KMS-11 (cell line): ENCODE measurements around the gene PTBP1.

Source experiments
- H2AFZ ChIP-seq: fragments of 200-600 bp; sonication (generic); 2 replicates; pipeline ENCODE4 v1.6.1; 2016; ENCODE audit warnings: antibody characterized with exemption, mixed run types, low read depth
- H3K27ac ChIP-seq: fragments of 200-600 bp; sonication (generic); 2 replicates; pipeline ENCODE4 v1.6.1; 2016; ENCODE audit warnings: mild to moderate bottlenecking, mixed run types
- H3K27me3 ChIP-seq: fragments of 200-600 bp; sonication (generic); 2 replicates; pipeline ENCODE4 v1.6.1; 2017; ENCODE audit warnings: mild to moderate bottlenecking, low read depth, mixed run types, moderate library complexity; ENCODE audit not compliant: insufficient read depth
- H3K36me3 ChIP-seq: fragments of 200-600 bp; sonication (generic); 2 replicates; pipeline ENCODE4 v1.6.1; 2017; ENCODE audit warnings: mild to moderate bottlenecking, mixed run types; ENCODE audit not compliant: insufficient read depth
- H3K4me1 ChIP-seq: fragments of 200-600 bp; sonication (generic); 2 replicates; pipeline ENCODE4 v1.6.1; 2016; ENCODE audit warnings: mild to moderate bottlenecking, low read depth, mixed run types; ENCODE audit not compliant: poor library complexity, severe bottlenecking
- H3K4me2 ChIP-seq: fragments of 200-600 bp; sonication (generic); 2 replicates; pipeline ENCODE4 v1.7.0; 2016; ENCODE audit warnings: mild to moderate bottlenecking, mixed run types
- H3K4me3 ChIP-seq: fragments of 200-600 bp; sonication (generic); IDR thresholded peaks from 2 replicates; pipeline ENCODE4 v1.6.1; 2017; ENCODE audit warnings: low read depth, low read length, mixed read lengths; ENCODE audit not compliant: insufficient read depth
- H3K79me2 ChIP-seq: fragments of 200-600 bp; sonication (generic); 2 replicates; pipeline ENCODE4 v1.6.1; 2016; ENCODE audit warnings: low read depth, mixed run types; ENCODE audit not compliant: insufficient read depth
- H3K9ac ChIP-seq: fragments of 200-600 bp; sonication (generic); 2 replicates; pipeline ENCODE4 v1.6.1; 2016; ENCODE audit warnings: mild to moderate bottlenecking, mixed run types
- H4K20me1 ChIP-seq: fragments of 200-600 bp; sonication (generic); 2 replicates; pipeline ENCODE4 v1.6.1; 2016; ENCODE audit warnings: mild to moderate bottlenecking, mixed run types; ENCODE audit not compliant: insufficient read depth
- CTCF ChIP-seq: fragments of 200-600 bp; sonication (generic); conservative IDR thresholded peaks from 2 replicates; pipeline ENCODE4 v1.6.1; 2017; ENCODE audit warnings: low read depth, mild to moderate bottlenecking, antibody characterized with exemption, low read length, moderate library complexity, mixed read lengths

The PTBP1 gene

GRCh38 chr19:782878-783668 lies 14.2 kb upstream of the PTBP1 start:
- H3K9ac ChIP-seq: no peak overlapping the region
- TF ChIP-seq CTCF: no peak
- H3K36me3 ChIP-seq: no peaks in the 10 kb centered on the region
- no peak overlapping the region for H3K27ac ChIP-seq
- no peak overlapping the region for H2AFZ ChIP-seq
- H3K4me1 ChIP-seq: no peaks in the 10 kb centered on the region
- peaks cover 48% of the 10 kb centered on the region for H3K27me3 ChIP-seq
- H3K4me3 ChIP-seq: no peak overlapping the region
- no peaks in the 10 kb centered on the region for H4K20me1 ChIP-seq
- no peaks in the 10 kb centered on the region for H3K79me2 ChIP-seq
- no peak overlapping the region for H3K4me2 ChIP-seq

DNA sequence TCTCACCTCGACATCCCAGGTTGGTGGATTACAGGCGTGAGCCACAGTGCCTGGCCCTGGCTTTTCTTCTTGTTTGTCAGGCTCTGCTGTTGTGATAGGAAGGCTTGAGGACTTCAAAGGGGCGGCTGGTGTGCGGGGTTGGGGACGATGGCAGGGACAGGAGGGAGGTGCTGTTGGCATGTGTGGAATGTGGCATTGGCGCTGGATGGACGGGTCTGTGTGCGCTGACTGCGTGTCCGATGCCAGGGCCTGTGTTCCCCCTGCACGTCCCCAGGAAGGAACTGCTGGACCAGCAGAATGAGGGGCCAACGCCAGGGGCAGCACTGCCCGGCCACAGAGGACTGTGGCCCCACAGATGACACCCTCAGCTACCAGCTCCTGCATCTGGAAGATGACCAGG lies 12.7 kb upstream of the PTBP1 start:
- H3K27me3 ChIP-seq: peaks cover 34% of the 10 kb centered on the region
- H3K4me2 ChIP-seq: no peak overlapping the region
- H3K4me1 ChIP-seq: no peaks in the 10 kb centered on the region
- H3K79me2 ChIP-seq: no peaks in the 10 kb centered on the region
- H2AFZ ChIP-seq: no peak overlapping the region
- no peak overlapping the region for H3K27ac ChIP-seq
- no peak for TF ChIP-seq CTCF
- no peak overlapping the region for H3K4me3 ChIP-seq
- H4K20me1 ChIP-seq: no peaks in the 10 kb centered on the region
- no peak overlapping the region for H3K9ac ChIP-seq
- no peaks in the 10 kb centered on the region for H3K36me3 ChIP-seq

DNA sequence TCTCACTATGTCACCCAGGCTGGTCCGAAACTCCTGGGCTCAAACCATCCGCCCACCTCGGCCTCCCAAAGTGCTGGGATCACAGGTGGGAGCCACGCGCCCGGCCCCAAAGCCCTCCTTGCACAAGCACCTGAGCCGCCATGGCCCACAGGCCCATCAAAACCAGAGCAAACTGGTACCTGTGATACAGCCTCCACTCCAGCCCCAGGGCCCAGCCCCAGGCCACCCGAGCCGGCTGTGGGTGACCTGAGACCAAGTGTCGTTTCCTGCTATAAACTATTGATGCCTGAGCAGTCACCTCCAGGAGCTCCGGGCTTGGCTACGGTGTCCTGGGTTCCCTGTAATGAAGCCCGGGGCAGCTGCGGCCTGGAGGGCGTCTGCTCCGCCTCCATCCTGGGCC lies 9.7 kb upstream of the PTBP1 start:
- Histone ChIP-seq H4K20me1 (no peaks in the 10 kb centered on the region), H3K4me2 (no peak overlapping the region), H2AFZ (no peak overlapping the region), H3K9ac (no peak overlapping the region), H3K27ac (no peak overlapping the region), H3K27me3 (peaks cover 9% of the 10 kb centered on the region), H3K36me3 (no peaks in the 10 kb centered on the region), H3K4me1 (no peaks in the 10 kb centered on the region), H3K79me2 (no peaks in the 10 kb centered on the region), H3K4me3 (no peak overlapping the region)
- TF ChIP-seq CTCF: no peak

DNA sequence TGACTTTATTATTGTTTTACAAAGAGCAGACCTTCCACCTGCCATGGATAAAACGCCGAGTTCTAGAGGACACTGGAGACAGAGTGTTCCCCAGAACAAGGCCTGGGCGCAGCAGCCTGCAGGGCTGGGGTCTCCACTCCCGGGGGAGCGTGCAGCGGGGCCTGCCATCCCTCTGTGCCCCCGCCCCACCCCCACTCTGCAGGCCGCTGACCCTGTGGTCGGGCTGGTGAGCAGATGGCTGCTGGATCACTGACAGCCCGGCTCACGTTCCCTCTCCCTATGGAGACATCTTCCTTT lies 8.6 kb upstream of the PTBP1 start:
- Histone ChIP-seq H3K4me3 (no peak overlapping the region), H3K36me3 (no peaks in the 10 kb centered on the region), H2AFZ (no peak overlapping the region), H3K27me3 (no peaks in the 10 kb centered on the region; the same call in 1 of the 2 replicates), H3K4me1 (no peaks in the 10 kb centered on the region), H4K20me1 (no peaks in the 10 kb centered on the region), H3K9ac (no peak overlapping the region), H3K79me2 (no peaks in the 10 kb centered on the region), H3K27ac (no peak overlapping the region), H3K4me2 (no peak overlapping the region)
- TF ChIP-seq CTCF: no peak
